Ascending aorta (tissue), 2 donors: ENCODE results near the gene TMTC1. TPM values are rescaled to one million over a fixed set of nuclear protein-coding genes. Genes with fewer than 3 reads are reported as not detected.

Source experiments
- DNase-seq, 2 donors: peaks; one replicate each; pipeline ENCODE4 v3.0.0-alpha.2; 2019; ENCODE audit warnings: low spot score in 2 of 2
- H3K27ac ChIP-seq, 2 donors: fragments of 200-600 bp; sonication (generic); one replicate each; pipeline ENCODE4 v1.5.1; 2016 to 2017; ENCODE audit warnings: mild to moderate bottlenecking in 1 of 2
- H3K27me3 ChIP-seq: fragments of 200-600 bp; sonication (generic); one replicate; pipeline ENCODE4 v1.5.1; 2017
- H3K36me3 ChIP-seq, 2 donors: fragments of 200-600 bp; sonication (generic); one replicate each; pipeline ENCODE4 v1.5.1; 2016
- H3K4me1 ChIP-seq, 2 donors: fragments of 200-600 bp; sonication (generic); one replicate each; pipeline ENCODE4 v1.5.1; 2016 to 2017; ENCODE audit warnings: mild to moderate bottlenecking in 1 of 2
- H3K4me3 ChIP-seq, 2 donors: fragments of 200-600 bp; sonication (generic); one replicate each; pipeline ENCODE4 v1.5.1; 2016 to 2017; ENCODE audit warnings: mild to moderate bottlenecking in 1 of 2
- H3K9me3 ChIP-seq, 2 donors: fragments of 200-600 bp; sonication (generic); one replicate each; pipeline ENCODE4 v1.5.1; 2016
- CTCF ChIP-seq, 3 experiments: fragments of 200-600 bp in 2 of 3; fragments of 450-650 bp in 1 of 3; sonication (generic) in 2 of 3; IDR thresholded peaks; one replicate each; pipeline ENCODE4 v1.5.1; 2016 to 2019; ENCODE audit warnings: antibody characterized with exemption in 3 of 3, mild to moderate bottlenecking in 1 of 3, moderate library complexity in 1 of 3
- intact Hi-C: fragments of 100-400 bp; cut with DNase I; formaldehyde crosslinking; loops from one replicate; pipeline ENCODE4 v1.15.1; 2023
- total RNA-seq: library from RNA; depleted of rRNA; stranded (reverse); fragments of >200 nt; gene quantifications from one replicate; pipeline ENCODE4 v1.1.0, GENCODE V29; 2016

The TMTC1 gene
- total RNA-seq, 1 donor from 2014 or later: 176 TPM

- intact Hi-C loops: no loop called here
- TF ChIP-seq CTCF (IDR thresholded peaks at IDR 0.05): no peak
- no peaks in the 10 kb centered on the region for H3K4me1 ChIP-seq
- no peaks in the 10 kb centered on the region for H3K9me3 ChIP-seq
- no peak for DNase-seq
- no peak overlapping the region for H3K4me3 ChIP-seq
- no peaks in the 10 kb centered on the region for H3K27me3 ChIP-seq
- H3K36me3 ChIP-seq: peaks cover 0 to 6% of the 10 kb centered on the region in 2 donors
- no peak overlapping the region for H3K27ac ChIP-seq
Measured at GRCh38 chr12:29499235-29499634, 284.5 kb downstream of the TMTC1 start.

GRCh38 chr12:29497588-29497987, 286.2 kb downstream of the TMTC1 start, which contains the start of gene OVCH1:
Gene OVCH1, minus strand, starts transcription at chr12:29497686. Its CDS starts 0 bp downstream, at chr12:29497686.
- no peaks in the 10 kb centered on the region for H3K36me3 ChIP-seq
- intact Hi-C loops: no loop called here

GRCh38 chr12:29492891-29493290, 290.9 kb downstream of the TMTC1 start:
- Histone ChIP-seq H3K27ac (no peak overlapping the region), H3K27me3 (no peaks in the 10 kb centered on the region), H3K9me3 (no peaks in the 10 kb centered on the region), H3K4me1 (no peaks in the 10 kb centered on the region), H3K4me3 (no peak overlapping the region), H3K36me3 (peaks cover 0 to 4% of the 10 kb centered on the region in 2 donors)
- intact Hi-C loops: no loop called here
- no peak for DNase-seq
- TF ChIP-seq CTCF (IDR thresholded peaks at IDR 0.05): no peak

More at GRCh38 chr12:29497588-29497987, 286.2 kb downstream of the TMTC1 start, which contains the start of gene OVCH1:
- TF ChIP-seq CTCF (IDR thresholded peaks at IDR 0.05): no peak
- no peaks in the 10 kb centered on the region for H3K27me3 ChIP-seq
- H3K9me3 ChIP-seq: no peaks in the 10 kb centered on the region
- no peak for DNase-seq
- no peak within 1 kb of the TSS for H3K4me3 ChIP-seq
- no peak within 1 kb of the TSS for H3K27ac ChIP-seq
- H3K4me1 ChIP-seq: no peaks in the 10 kb centered on the region

GRCh38 chr12:29486972-29487371, 296.8 kb downstream of the TMTC1 start:
- DNase-seq: no peak
- TF ChIP-seq CTCF (IDR thresholded peaks at IDR 0.05): no peak
- Histone ChIP-seq H3K4me1 (no peaks in the 10 kb centered on the region), H3K27ac (no peak overlapping the region), H3K9me3 (no peaks in the 10 kb centered on the region), H3K36me3 (peaks cover 0 to 8% of the 10 kb centered on the region in 2 donors), H3K27me3 (no peaks in the 10 kb centered on the region), H3K4me3 (no peak overlapping the region)
- intact Hi-C loops: no loop called here

GRCh38 chr12:29463198-29463597, 320.5 kb downstream of the TMTC1 start:
- Histone ChIP-seq H3K27me3 (no peaks in the 10 kb centered on the region), H3K36me3 (peaks cover 0 to 3% of the 10 kb centered on the region in 2 donors), H3K9me3 (no peaks in the 10 kb centered on the region), H3K4me1 (no peaks in the 10 kb centered on the region), H3K27ac (no peak overlapping the region), H3K4me3 (no peak overlapping the region)
- DNase-seq: no peak
- TF ChIP-seq CTCF (IDR thresholded peaks at IDR 0.05): no peak
- intact Hi-C loops: no loop called here

GRCh38 chr12:29460082-29460481, 323.7 kb downstream of the TMTC1 start:
- no peak for TF ChIP-seq CTCF (IDR thresholded peaks at IDR 0.05)
- Histone ChIP-seq H3K4me1 (no peaks in the 10 kb centered on the region), H3K36me3 (no peaks in the 10 kb centered on the region), H3K27me3 (no peaks in the 10 kb centered on the region), H3K27ac (no peak overlapping the region), H3K4me3 (no peak overlapping the region), H3K9me3 (no peaks in the 10 kb centered on the region)
- intact Hi-C loops: no loop called here
- DNase-seq: no peak
